Right lobe of liver (tissue), 6 donors: Measurements from ENCODE around the gene WIZ. TPM values are rescaled to one million over a fixed set of nuclear protein-coding genes. Genes with fewer than 3 reads are reported as not detected.

Experiments
- ATAC-seq, 4 donors: fragments of 200-7000 bp; cut with Tn5 transposase; one replicate each; pipeline ENCODE4 v1.9.1; 2020; ENCODE audit warnings: mild to moderate bottlenecking in 4 of 4, moderate library complexity in 4 of 4
- DNase-seq, 3 donors: peaks; one replicate each; pipeline ENCODE4 v3.0.0-alpha.2; 2020
- H3K27ac ChIP-seq, 3 donors: fragments of 200-600 bp; one replicate each; pipeline ENCODE4 v1.8.0; 2022
- H3K27me3 ChIP-seq, 2 donors: fragments of 200-600 bp; one replicate each; pipeline ENCODE4 v1.8.0; 2022
- H3K36me3 ChIP-seq, 4 donors: fragments of 200-600 bp; sonication (generic) in 1 of 4; one replicate each; pipeline versions ENCODE4 v1.5.1 to v1.8.0; 2017 to 2022; ENCODE audit warnings: control low read depth in 1 of 4
- H3K4me1 ChIP-seq, 4 donors: fragments of 200-600 bp; sonication (generic) in 1 of 4; one replicate each; pipeline versions ENCODE4 v1.5.1 to v1.8.0; 2017 to 2022; ENCODE audit warnings: control low read depth in 1 of 4
- H3K4me3 ChIP-seq, 3 donors: fragments of 200-600 bp; one replicate each; pipeline ENCODE4 v1.8.0; 2022
- H3K9me3 ChIP-seq, 4 donors: fragments of 200-600 bp; sonication (generic) in 1 of 4; one replicate each; pipeline versions ENCODE4 v1.5.1 to v1.8.0; 2017 to 2022; ENCODE audit warnings: control low read depth in 1 of 4
- POLR2A ChIP-seq: fragments of 450-650 bp; IDR thresholded peaks from one replicate; pipeline ENCODE4 v1.6.1; 2017; ENCODE audit warnings: antibody characterized with exemption, mild to moderate bottlenecking
- whole genome bisulfite sequencing: methylation state at CpG from one replicate; pipeline ENCODE4 v1.1.6; 2018; ENCODE audit warnings: low coverage, low lambda C conversion rate; ENCODE audit not compliant: insufficient coverage; ENCODE audit errors: missing lambda C conversion rate; 5-methylcytosine and 5-hydroxymethylcytosine counted together
- intact Hi-C, 2 donors: fragments of 100-400 bp; cut with DNase I; formaldehyde crosslinking; loops; one replicate each; pipeline versions ENCODE4 v1.11.2 to v1.14.1; 2022
- total RNA-seq, 6 experiments: library from RNA; depleted of rRNA in 2 of 6; stranded (reverse); fragments of >200 nt in 2 of 6; fragmentation: NEBNext Ultra II Directional in 3 of 6; extraction: Animal tissue kit (Norgen Biotek cat#: 25700) in 3 of 6; gene quantifications; one replicate each; pipeline versions ENCODE4 v1.1.0 to v1.2.4, GENCODE V29; 2016 to 2023
- TF ChIP-seq, protein P1 (sequence below), 4 donors: fragments of 200-600 bp in 3 of 4; fragments of 450-650 bp in 1 of 4; IDR thresholded peaks; one replicate each; pipeline versions ENCODE4 v1.5.1 to v1.8.0; 2016 to 2022; ENCODE audit warnings: antibody characterized with exemption in 4 of 4, mild to moderate bottlenecking in 2 of 4
- donor health status: DM: no; HTN: yes; CAD: no.
- donor health status: DM: no; HTN: no; CAD: no.
- donor health status: DM: no; HTN: no; CAD: no.
- donor health status: DM: no; HTN: yes; CAD: no.
- donor health status: DM: no; HTN: yes; CAD: no.

WIZ gene
- total RNA-seq, 6 experiments from 2014 or later, result 12.5 to 24.4 (median 14.6) TPM

DNA sequence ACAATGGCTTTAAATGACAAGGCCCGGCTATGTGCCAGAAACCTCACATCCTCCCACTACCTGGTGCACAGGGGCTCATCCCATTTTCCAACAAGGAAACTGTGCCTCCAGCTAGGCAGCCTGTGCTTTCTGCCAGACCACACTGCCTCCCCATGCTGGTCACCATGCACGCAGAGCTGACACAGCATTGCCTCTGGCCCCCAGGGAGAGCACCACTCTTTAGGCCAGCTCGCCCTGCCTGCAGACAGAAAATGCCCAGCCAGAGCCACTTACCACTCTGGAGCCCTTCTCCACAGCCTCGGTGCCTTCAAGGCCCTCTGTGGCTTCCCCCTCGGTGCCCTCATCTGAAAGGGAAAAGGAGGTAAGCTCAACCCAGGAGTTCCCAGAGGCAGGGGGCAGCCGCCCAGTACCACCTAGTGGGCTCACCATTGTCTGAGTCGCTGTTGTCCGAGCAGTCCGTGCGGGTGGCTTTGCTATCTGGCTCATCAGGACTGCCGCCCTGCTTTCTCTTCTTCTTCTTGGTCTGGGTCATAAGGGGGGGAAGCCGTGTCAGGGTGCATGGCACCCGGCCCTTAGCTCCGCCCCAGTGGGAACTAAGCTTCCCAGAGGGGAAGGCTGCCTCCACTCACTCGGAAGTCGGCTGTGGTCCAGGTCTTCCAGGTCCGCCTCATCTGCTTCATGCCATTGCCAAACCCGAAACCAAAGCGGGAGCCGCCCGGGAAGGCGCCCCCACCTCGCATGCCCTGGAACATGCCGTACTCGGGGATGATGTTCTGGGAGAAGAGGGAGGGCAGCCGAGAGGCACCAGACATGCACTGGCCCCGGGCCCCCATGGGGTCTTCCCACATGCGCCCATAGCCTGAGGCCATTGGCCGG is 49.0 kb downstream of the WIZ start:
- Histone ChIP-seq H3K9me3 (no peaks in the 10 kb centered on the region), H3K27me3 (no peaks in the 10 kb centered on the region), H3K36me3 (peaks cover 4 to 76% (median 37%) of the 10 kb centered on the region in 4 donors), H3K4me3 (no peak overlapping the region), H3K27ac (no peak overlapping the region), H3K4me1 (peaks cover 0 to 6% (median 0%) of the 10 kb centered on the region in 4 donors)
- intact Hi-C loops, result no loop called here
- ATAC-seq (no peak), DNase-seq (no peak)
- TF ChIP-seq, protein P1, sequence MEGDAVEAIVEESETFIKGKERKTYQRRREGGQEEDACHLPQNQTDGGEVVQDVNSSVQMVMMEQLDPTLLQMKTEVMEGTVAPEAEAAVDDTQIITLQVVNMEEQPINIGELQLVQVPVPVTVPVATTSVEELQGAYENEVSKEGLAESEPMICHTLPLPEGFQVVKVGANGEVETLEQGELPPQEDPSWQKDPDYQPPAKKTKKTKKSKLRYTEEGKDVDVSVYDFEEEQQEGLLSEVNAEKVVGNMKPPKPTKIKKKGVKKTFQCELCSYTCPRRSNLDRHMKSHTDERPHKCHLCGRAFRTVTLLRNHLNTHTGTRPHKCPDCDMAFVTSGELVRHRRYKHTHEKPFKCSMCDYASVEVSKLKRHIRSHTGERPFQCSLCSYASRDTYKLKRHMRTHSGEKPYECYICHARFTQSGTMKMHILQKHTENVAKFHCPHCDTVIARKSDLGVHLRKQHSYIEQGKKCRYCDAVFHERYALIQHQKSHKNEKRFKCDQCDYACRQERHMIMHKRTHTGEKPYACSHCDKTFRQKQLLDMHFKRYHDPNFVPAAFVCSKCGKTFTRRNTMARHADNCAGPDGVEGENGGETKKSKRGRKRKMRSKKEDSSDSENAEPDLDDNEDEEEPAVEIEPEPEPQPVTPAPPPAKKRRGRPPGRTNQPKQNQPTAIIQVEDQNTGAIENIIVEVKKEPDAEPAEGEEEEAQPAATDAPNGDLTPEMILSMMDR (IDR thresholded peaks at IDR 0.05), result no peak
- TF ChIP-seq POLR2A, result no peak
- WGBS, result 100% methylated on average over 1 of the region's 29 CpGs

DNA sequence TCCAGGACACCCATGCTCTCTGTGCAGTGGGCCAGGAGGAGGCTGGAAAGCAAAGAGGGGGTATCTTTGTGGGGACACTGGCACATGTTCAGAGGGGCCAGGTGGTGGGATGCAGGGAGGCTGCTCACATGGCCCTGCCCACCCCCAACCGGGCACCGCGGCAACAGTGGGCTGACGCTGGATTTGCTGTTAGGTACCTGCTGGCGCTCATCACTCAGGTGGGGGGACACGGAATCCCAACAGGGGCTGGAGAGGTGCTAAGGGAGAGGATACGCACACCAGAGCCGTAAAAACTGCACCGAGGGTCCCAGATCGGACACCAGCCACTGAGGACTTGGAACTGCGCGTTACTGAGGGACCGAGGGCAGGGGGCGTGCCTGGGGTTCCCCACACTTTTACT is 50.1 kb downstream of the WIZ start:
- Histone ChIP-seq H3K27me3 (no peaks in the 10 kb centered on the region), H3K27ac (no peak overlapping the region), H3K9me3 (no peaks in the 10 kb centered on the region), H3K4me3 (no peak overlapping the region), H3K36me3 (peaks cover 4 to 76% (median 37%) of the 10 kb centered on the region in 4 donors), H3K4me1 (peaks cover 0 to 6% (median 0%) of the 10 kb centered on the region in 4 donors)
- 97% methylated on average over 6 of the region's 14 CpGs for WGBS
- DNase-seq (no peak), ATAC-seq (no peak)
- TF ChIP-seq, protein P1 (IDR thresholded peaks at IDR 0.05), result no peak
- TF ChIP-seq POLR2A, result no peak
- intact Hi-C loops, result no loop called here

DNA sequence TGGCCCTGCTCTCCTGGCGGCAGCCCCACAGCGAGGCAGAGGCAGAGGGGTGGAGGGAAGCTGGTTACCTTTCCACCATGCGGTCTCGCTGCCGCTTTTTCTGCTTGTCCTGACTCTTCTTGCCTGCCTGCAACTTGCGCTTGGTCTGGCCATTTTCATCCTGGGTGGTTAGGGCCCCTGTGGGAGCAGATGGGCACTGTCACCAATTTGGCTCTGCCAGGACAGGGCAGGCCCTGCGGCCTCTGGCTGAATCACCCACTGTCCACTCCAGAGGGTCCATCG is 50.6 kb downstream of the WIZ start:
- WGBS, result 93% methylated on average over 3 of the region's 8 CpGs
- DNase-seq, result no peak
- Histone ChIP-seq H3K4me3 (no peak overlapping the region), H3K9me3 (no peaks in the 10 kb centered on the region), H3K36me3 (peaks cover 4 to 74% (median 37%) of the 10 kb centered on the region in 4 donors), H3K4me1 (peaks cover 0 to 3% (median 0%) of the 10 kb centered on the region in 4 donors), H3K27ac (no peak overlapping the region), H3K27me3 (no peaks in the 10 kb centered on the region)
- intact Hi-C loops, result no loop called here
- TF ChIP-seq, protein P1 (IDR thresholded peaks at IDR 0.05), result no peak
- TF ChIP-seq POLR2A, result no peak
- no peak for ATAC-seq

DNA sequence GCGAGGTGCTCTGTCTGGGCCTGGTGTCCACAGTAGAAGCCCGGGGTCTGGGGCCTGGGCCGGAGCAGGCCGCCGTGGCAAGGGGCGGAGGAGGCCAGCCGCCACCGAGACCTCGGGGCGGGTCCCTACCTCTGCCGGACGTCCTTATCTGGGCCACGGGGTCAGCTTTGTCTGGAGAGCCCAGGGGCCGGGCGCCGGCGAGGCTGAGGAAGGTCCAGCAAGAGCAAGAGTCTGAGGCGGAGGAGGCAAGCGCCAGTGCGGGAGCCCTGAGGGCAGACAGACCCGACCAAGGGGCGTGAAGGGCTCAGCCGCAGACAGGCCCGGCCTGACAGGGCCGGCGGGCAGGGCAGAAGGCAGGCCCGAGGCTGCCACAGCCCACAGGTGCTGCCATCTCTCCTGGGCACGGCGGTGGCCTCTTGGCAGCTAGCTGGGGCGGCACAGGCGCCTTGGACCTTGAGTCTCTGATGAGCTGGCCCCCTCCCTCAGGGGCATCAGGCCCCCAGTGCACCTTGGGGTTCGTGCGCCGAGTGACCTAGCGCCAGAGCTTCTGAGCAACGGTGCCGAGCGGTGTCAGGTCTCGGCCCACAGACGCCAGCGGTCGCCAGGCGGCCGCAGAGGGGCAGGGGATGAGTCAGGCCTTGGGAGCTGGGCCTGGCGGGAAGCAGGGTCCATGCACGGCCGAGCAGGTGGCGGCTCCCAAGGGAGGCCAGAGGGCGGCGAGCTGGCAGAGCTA is 51.1 kb downstream of the WIZ start:
- WGBS, result 87% methylated on average over 6 of the region's 50 CpGs
- intact Hi-C loops, result no loop called here
- no peak overlapping the region for H3K27ac ChIP-seq
- DNase-seq (peak in 2 of 3 donors; percentile 54 to 57), ATAC-seq (peak; percentile 17 to 46 (median 36))
- peaks cover 4 to 71% (median 37%) of the 10 kb centered on the region in 4 donors for H3K36me3 ChIP-seq
- TF ChIP-seq, protein P1 (IDR thresholded peaks at IDR 0.05), result no peak
- TF ChIP-seq POLR2A, result no peak
- no peaks in the 10 kb centered on the region for H3K9me3 ChIP-seq
- no peak overlapping the region for H3K4me3 ChIP-seq
- H3K27me3 ChIP-seq, result no peaks in the 10 kb centered on the region
- H3K4me1 ChIP-seq, result no peaks in the 10 kb centered on the region
